ENCODE data around the gene PASK. TPM values are rescaled to one million over a fixed set of nuclear protein-coding genes. Genes with fewer than 3 reads are reported as not detected.

The PASK gene
- total RNA-seq, 1 experiment from 2014 or later: 51.6 TPM

DNA sequence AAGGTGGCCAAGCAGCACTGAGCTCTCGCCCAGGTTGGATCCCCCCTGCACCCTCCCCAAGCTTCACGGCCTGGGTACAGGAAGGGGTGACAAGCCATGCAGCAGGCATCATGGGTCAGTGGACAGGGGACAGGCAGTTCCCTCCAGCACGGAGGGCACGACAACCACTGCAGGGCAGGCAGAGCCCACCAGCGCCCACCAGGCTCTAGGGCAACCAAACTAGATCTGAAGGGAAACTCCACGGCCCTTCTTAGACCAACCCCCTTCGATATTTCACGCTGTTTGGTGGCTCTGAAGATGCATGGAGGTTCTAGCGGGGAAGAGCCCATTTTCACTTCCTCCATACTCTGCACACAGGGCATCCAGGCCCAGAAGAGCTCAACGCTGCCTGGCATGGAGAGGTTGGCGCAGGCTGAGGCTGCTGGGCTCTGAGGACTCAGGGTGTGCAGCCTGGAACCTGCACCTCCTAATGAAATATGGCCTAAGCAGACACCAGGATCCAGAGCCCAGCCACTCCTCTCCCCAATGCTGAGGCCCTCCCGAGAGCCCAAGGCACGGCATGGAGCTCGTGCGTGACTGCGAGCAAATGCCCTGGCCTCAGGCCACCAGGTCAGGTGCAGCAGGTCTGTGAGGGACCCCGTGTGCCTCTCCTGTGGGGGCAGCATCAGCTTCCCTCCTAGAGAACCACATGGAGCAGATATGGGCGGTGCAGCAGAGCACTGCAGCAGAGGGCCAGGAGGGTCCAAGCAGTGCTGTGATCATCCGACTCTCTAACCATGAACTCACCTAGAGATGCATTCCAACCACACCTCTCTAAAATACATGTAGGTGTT, 38.4 kb downstream of the PASK start:
- ChIA-PET POLR2A (interaction anchor here (0.6 kb wide), 1 partner anchor 8 kb away, joined by 3 read pairs; the partner anchor contains the start of gene MTERF4), CTCF (no interaction called here)
- no peak for ATAC-seq

GRCh38 chr2:241110089-241110606, 39.1 kb downstream of the PASK start:
- DNase-seq (ENCODE audit: low read depth, low spot score) (no peak), ATAC-seq (no peak)
- Histone ChIP-seq H3K36me3 (ENCODE audit: control insufficient read depth, insufficient read depth, low read length) (no peaks in the 10 kb centered on the region), H3K4me3 (ENCODE audit: low read depth in 2 of 2, low read length in 2 of 2) (no peak overlapping the region), H3K27ac (ENCODE audit: low read length) (no peak overlapping the region), H3K9me3 (ENCODE audit: control insufficient read depth, insufficient read depth, low read depth, low read length) (no peaks in the 10 kb centered on the region), H3K4me1 (ENCODE audit: control insufficient read depth, insufficient read depth, low read length) (no peaks in the 10 kb centered on the region), H3K27me3 (ENCODE audit: control insufficient read depth, insufficient read depth, low read length) (no peaks in the 10 kb centered on the region)
- in situ Hi-C loops (cut with HindIII; ENCODE audit: low pct_unique_long_range_greater_than_20kb, low sequenced_read_pairs) (no loop called here), intact Hi-C loops (cut with micrococcal nuclease; ENCODE audit: unreplicated experiment) (no loop called here)
- CTCF ChIA-PET: no interaction called here
- POLR2A ChIA-PET: no interaction called here
- BruUV-seq (replicated peaks): no TSS peak
- TF ChIP-seq TCF7L2 (IDR thresholded peaks at IDR 0.05; ENCODE audit: low read depth, low read length): no peak

More for the DNA sequence above, 38.4 kb downstream of the PASK start:
- Histone ChIP-seq H3K36me3 (ENCODE audit: control insufficient read depth, insufficient read depth, low read length) (no peaks in the 10 kb centered on the region), H3K4me1 (ENCODE audit: control insufficient read depth, insufficient read depth, low read length) (no peaks in the 10 kb centered on the region), H3K27ac (ENCODE audit: low read length) (no peak overlapping the region), H3K27me3 (ENCODE audit: control insufficient read depth, insufficient read depth, low read length) (no peaks in the 10 kb centered on the region), H3K9me3 (ENCODE audit: control insufficient read depth, insufficient read depth, low read depth, low read length) (no peaks in the 10 kb centered on the region), H3K4me3 (ENCODE audit: low read depth in 2 of 2, low read length in 2 of 2) (no peak overlapping the region)
- TF ChIP-seq SIN3A (IDR thresholded peaks at IDR 0.05; ENCODE audit: borderline replicate concordance, insufficient read depth, low read depth, low read length) (no peak), TCF7L2 (IDR thresholded peaks at IDR 0.05; ENCODE audit: low read depth, low read length) (no peak), CTCF (IDR thresholded peaks at IDR 0.05) (no peak), POLR2AphosphoS5 (IDR thresholded peaks at IDR 0.05; ENCODE audit: low read depth, low read length) (no peak)
- TF ChIP-seq, protein P1, sequence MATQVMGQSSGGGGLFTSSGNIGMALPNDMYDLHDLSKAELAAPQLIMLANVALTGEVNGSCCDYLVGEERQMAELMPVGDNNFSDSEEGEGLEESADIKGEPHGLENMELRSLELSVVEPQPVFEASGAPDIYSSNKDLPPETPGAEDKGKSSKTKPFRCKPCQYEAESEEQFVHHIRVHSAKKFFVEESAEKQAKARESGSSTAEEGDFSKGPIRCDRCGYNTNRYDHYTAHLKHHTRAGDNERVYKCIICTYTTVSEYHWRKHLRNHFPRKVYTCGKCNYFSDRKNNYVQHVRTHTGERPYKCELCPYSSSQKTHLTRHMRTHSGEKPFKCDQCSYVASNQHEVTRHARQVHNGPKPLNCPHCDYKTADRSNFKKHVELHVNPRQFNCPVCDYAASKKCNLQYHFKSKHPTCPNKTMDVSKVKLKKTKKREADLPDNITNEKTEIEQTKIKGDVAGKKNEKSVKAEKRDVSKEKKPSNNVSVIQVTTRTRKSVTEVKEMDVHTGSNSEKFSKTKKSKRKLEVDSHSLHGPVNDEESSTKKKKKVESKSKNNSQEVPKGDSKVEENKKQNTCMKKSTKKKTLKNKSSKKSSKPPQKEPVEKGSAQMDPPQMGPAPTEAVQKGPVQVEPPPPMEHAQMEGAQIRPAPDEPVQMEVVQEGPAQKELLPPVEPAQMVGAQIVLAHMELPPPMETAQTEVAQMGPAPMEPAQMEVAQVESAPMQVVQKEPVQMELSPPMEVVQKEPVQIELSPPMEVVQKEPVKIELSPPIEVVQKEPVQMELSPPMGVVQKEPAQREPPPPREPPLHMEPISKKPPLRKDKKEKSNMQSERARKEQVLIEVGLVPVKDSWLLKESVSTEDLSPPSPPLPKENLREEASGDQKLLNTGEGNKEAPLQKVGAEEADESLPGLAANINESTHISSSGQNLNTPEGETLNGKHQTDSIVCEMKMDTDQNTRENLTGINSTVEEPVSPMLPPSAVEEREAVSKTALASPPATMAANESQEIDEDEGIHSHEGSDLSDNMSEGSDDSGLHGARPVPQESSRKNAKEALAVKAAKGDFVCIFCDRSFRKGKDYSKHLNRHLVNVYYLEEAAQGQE (IDR thresholded peaks at IDR 0.05; ENCODE audit: insufficient read depth in 1 of 2, low read depth in 2 of 2, low read length in 1 of 2): no peak
- intact Hi-C loops (cut with micrococcal nuclease; ENCODE audit: unreplicated experiment) (no loop called here), in situ Hi-C loops (cut with HindIII; ENCODE audit: low pct_unique_long_range_greater_than_20kb, low sequenced_read_pairs) (no loop called here)
- no peak for DNase-seq (ENCODE audit: low read depth, low spot score)
- BruUV-seq (replicated peaks): no TSS peak
